GM12864 (cell line): Measurements from ENCODE around the gene CMTR2.

Experiments
- DNase-seq: peaks from one replicate; pipeline ENCODE4 v3.0.0-alpha.2; 2011; ENCODE audit warnings: low read depth
- H3K4me3 ChIP-seq: 2 replicates; pipeline ENCODE4 v1.5.1; 2011; ENCODE audit warnings: mild to moderate bottlenecking, low read depth, low read length, control low read depth
- CTCF ChIP-seq: IDR thresholded peaks from 2 replicates; pipeline ENCODE4 v1.5.1; 2011; ENCODE audit warnings: low read depth, mild to moderate bottlenecking, moderate library complexity, low read length, control low read depth, inconsistent platforms; ENCODE audit errors: missing control alignments

CMTR2 gene

GRCh38 chr16:71276589-71277334 is 12.4 kb downstream of the CMTR2 start:
- DNase-seq, result no peak
- H3K4me3 ChIP-seq, result no peak overlapping the region
- no peak for TF ChIP-seq CTCF

GRCh38 chr16:71273384-71273783 is 15.8 kb downstream of the CMTR2 start:
- TF ChIP-seq CTCF, result no peak
- DNase-seq, result no peak
- no peak overlapping the region for H3K4me3 ChIP-seq

DNA sequence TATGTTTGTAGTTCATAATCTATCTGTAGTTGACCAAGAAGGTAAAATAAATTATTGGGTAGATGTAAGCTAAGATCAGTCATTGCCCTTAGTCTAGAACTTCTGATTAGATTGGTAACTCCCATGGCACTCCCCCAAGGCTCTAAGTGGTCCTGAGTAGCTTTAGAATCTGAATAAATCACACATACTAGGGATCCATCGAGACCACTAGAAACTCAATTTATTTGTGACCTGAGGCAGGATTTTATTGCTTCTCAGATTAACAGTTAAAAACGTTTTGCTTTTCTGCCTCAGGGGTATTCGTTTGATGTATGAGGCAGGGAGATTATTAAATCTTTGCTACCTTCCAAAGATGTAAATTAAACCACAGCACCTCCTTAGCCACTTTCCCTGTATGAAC is 24.9 kb downstream of the CMTR2 start:
- DNase-seq, result no peak
- TF ChIP-seq CTCF, result no peak
- H3K4me3 ChIP-seq, result no peak overlapping the region

GRCh38 chr16:71263582-71263981 is 25.6 kb downstream of the CMTR2 start:
- TF ChIP-seq CTCF, result no peak
- no peak for DNase-seq
- H3K4me3 ChIP-seq, result no peak overlapping the region

DNA sequence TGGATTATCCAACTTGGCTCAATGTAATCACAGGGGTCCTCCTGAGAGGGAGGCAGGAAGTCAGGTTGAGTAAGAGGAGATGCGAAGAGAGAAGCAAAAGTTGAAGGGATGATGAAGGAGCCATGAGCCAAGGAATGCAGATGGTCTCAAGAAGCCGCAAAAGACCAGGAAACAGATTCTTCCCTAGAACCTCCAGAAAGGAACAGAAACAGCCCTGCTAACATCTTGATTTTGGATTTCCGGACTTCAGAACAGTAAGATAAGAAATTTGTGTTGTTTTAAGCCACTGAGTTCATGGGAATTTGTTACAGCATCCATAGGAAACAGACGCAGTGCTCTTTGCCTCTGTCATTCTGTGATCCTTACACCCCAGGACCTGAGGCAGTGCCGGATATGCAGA is 26.8 kb downstream of the CMTR2 start:
- no peak for DNase-seq
- no peak for TF ChIP-seq CTCF
- H3K4me3 ChIP-seq, result no peak overlapping the region

- no peak overlapping the region for H3K4me3 ChIP-seq
- DNase-seq, result no peak
- no peak for TF ChIP-seq CTCF
These were observed 28.2 kb downstream of the CMTR2 start for GRCh38 chr16:71260995-71261394.

- no peak overlapping the region for H3K4me3 ChIP-seq
- no peak for DNase-seq
- no peak for TF ChIP-seq CTCF
These were observed 30.1 kb downstream of the CMTR2 start for GRCh38 chr16:71259086-71259485.
